ENCODE results near the gene INPP5A. TPM values are rescaled to one million over a fixed set of nuclear protein-coding genes. Genes with fewer than 3 reads are reported as not detected.

The INPP5A gene
- total RNA-seq, 1 experiment from 2014 or later = 44.5 TPM

- no peaks in the 10 kb centered on the region for H3K27me3 ChIP-seq (replicated peaks; ENCODE audit: control insufficient read depth, insufficient read depth, low read length)
- intact Hi-C loops (cut with micrococcal nuclease; ENCODE audit: unreplicated experiment) = no loop called here
- TF ChIP-seq, protein P1, sequence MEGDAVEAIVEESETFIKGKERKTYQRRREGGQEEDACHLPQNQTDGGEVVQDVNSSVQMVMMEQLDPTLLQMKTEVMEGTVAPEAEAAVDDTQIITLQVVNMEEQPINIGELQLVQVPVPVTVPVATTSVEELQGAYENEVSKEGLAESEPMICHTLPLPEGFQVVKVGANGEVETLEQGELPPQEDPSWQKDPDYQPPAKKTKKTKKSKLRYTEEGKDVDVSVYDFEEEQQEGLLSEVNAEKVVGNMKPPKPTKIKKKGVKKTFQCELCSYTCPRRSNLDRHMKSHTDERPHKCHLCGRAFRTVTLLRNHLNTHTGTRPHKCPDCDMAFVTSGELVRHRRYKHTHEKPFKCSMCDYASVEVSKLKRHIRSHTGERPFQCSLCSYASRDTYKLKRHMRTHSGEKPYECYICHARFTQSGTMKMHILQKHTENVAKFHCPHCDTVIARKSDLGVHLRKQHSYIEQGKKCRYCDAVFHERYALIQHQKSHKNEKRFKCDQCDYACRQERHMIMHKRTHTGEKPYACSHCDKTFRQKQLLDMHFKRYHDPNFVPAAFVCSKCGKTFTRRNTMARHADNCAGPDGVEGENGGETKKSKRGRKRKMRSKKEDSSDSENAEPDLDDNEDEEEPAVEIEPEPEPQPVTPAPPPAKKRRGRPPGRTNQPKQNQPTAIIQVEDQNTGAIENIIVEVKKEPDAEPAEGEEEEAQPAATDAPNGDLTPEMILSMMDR (IDR thresholded peaks at IDR 0.05; ENCODE audit: insufficient read depth in 1 of 2, low read depth in 1 of 2, low read length in 1 of 2, severe bottlenecking in 1 of 2, unreplicated experiment in 1 of 2) = no peak
- no TSS peak for BruUV-seq (replicated peaks)
- no peaks in the 10 kb centered on the region for H3K9me3 Mint-ChIP-seq (ENCODE audit: unreplicated experiment)
- H3K9me3 ChIP-seq = no peaks in the 10 kb centered on the region
- H3K27ac Mint-ChIP-seq (ENCODE audit: unreplicated experiment) = no peak overlapping the region
- CTCF ChIA-PET = no interaction called here
- H3K4me3 Mint-ChIP-seq (ENCODE audit: unreplicated experiment) = no peak overlapping the region
- H3K4me1 Mint-ChIP-seq (ENCODE audit: low read depth, unreplicated experiment) = no peaks in the 10 kb centered on the region
- peaks cover 7% of the 10 kb centered on the region for H3K36me3 Mint-ChIP-seq (ENCODE audit: insufficient read depth, unreplicated experiment)
- POLR2A ChIA-PET = no interaction called here
- DNase-seq = no peak
- no peak overlapping the region for H3K4me3 ChIP-seq (ENCODE audit: low read depth, low read length)
- no peaks in the 10 kb centered on the region for H3K27me3 Mint-ChIP-seq (ENCODE audit: insufficient read depth, unreplicated experiment)
- H3K4me1 ChIP-seq = no peaks in the 10 kb centered on the region
- no peaks in the 10 kb centered on the region for H3K36me3 ChIP-seq (ENCODE audit: control insufficient read depth, insufficient read depth, low read length)
Observed at GRCh38 chr10:132714986-132715775, 177.6 kb downstream of the INPP5A start.

- Histone ChIP-seq H3K36me3 (ENCODE audit: control insufficient read depth, insufficient read depth, low read length) (no peaks in the 10 kb centered on the region), H3K4me3 (ENCODE audit: low read depth, low read length) (no peak overlapping the region), H3K4me1 (no peaks in the 10 kb centered on the region), H3K9me3 (no peaks in the 10 kb centered on the region), H3K27me3 (replicated peaks; ENCODE audit: control insufficient read depth, insufficient read depth, low read length) (no peaks in the 10 kb centered on the region)
- peaks cover 7% of the 10 kb centered on the region for H3K36me3 Mint-ChIP-seq (ENCODE audit: insufficient read depth, unreplicated experiment)
- no TSS peak for BruUV-seq (replicated peaks)
- ChIA-PET CTCF (no interaction called here), POLR2A (no interaction called here)
- H3K9me3 Mint-ChIP-seq (ENCODE audit: unreplicated experiment) = no peaks in the 10 kb centered on the region
- H3K27ac Mint-ChIP-seq (ENCODE audit: unreplicated experiment) = no peak overlapping the region
- no peaks in the 10 kb centered on the region for H3K4me1 Mint-ChIP-seq (ENCODE audit: low read depth, unreplicated experiment)
- no peaks in the 10 kb centered on the region for H3K27me3 Mint-ChIP-seq (ENCODE audit: insufficient read depth, unreplicated experiment)
- intact Hi-C loops (cut with micrococcal nuclease; ENCODE audit: unreplicated experiment) = no loop called here
- H3K4me3 Mint-ChIP-seq (ENCODE audit: unreplicated experiment) = no peak overlapping the region
- TF ChIP-seq, protein P1 (IDR thresholded peaks at IDR 0.05; ENCODE audit: insufficient read depth in 1 of 2, low read depth in 1 of 2, low read length in 1 of 2, severe bottlenecking in 1 of 2, unreplicated experiment in 1 of 2) = no peak
- DNase-seq = no peak
Observed at GRCh38 chr10:132715776-132716680, 178.4 kb downstream of the INPP5A start.

GRCh38 chr10:132716691-132717490 is 179.3 kb downstream of the INPP5A start:
- Mint-ChIP-seq H3K4me1 (ENCODE audit: low read depth, unreplicated experiment) (no peaks in the 10 kb centered on the region), H3K4me3 (ENCODE audit: unreplicated experiment) (no peak overlapping the region), H3K9me3 (ENCODE audit: unreplicated experiment) (no peaks in the 10 kb centered on the region), H3K36me3 (ENCODE audit: insufficient read depth, unreplicated experiment) (peaks cover 13% of the 10 kb centered on the region), H3K27ac (ENCODE audit: unreplicated experiment) (no peak overlapping the region), H3K27me3 (ENCODE audit: insufficient read depth, unreplicated experiment) (no peaks in the 10 kb centered on the region)
- Histone ChIP-seq H3K4me1 (no peaks in the 10 kb centered on the region), H3K9me3 (no peaks in the 10 kb centered on the region), H3K36me3 (ENCODE audit: control insufficient read depth, insufficient read depth, low read length) (no peaks in the 10 kb centered on the region), H3K27me3 (replicated peaks; ENCODE audit: control insufficient read depth, insufficient read depth, low read length) (no peaks in the 10 kb centered on the region), H3K4me3 (ENCODE audit: low read depth, low read length) (no peak overlapping the region)
- no peak for DNase-seq
- CTCF ChIA-PET = no interaction called here
- BruUV-seq (replicated peaks) = no TSS peak
- intact Hi-C loops (cut with micrococcal nuclease; ENCODE audit: unreplicated experiment) = no loop called here
- TF ChIP-seq, protein P1 (IDR thresholded peaks at IDR 0.05; ENCODE audit: insufficient read depth in 1 of 2, low read depth in 1 of 2, low read length in 1 of 2, severe bottlenecking in 1 of 2, unreplicated experiment in 1 of 2) = no peak
- POLR2A ChIA-PET = no interaction called here
